Coronary artery (tissue), 2 donors: ENCODE data around the gene DPP7.

Experiments
- DNase-seq: peaks from one replicate; pipeline ENCODE4 v3.0.0-alpha.2; 2017; ENCODE audit warnings: low spot score
- H3K27ac ChIP-seq, 2 donors: fragments of 200-600 bp; sonication (generic); one replicate each; pipeline ENCODE4 v1.5.1; 2016 to 2019
- H3K4me3 ChIP-seq: fragments of 200-600 bp; sonication (generic); 2 replicates; pipeline ENCODE4 v1.5.1; 2016; ENCODE audit warnings: mild to moderate bottlenecking, moderate library complexity
- TF ChIP-seq, protein P1 (sequence below): fragments of 200-600 bp; sonication (generic); IDR thresholded peaks from one replicate; pipeline ENCODE4 v1.5.1; 2019; ENCODE audit warnings: antibody characterized with exemption

DPP7 gene

DNA sequence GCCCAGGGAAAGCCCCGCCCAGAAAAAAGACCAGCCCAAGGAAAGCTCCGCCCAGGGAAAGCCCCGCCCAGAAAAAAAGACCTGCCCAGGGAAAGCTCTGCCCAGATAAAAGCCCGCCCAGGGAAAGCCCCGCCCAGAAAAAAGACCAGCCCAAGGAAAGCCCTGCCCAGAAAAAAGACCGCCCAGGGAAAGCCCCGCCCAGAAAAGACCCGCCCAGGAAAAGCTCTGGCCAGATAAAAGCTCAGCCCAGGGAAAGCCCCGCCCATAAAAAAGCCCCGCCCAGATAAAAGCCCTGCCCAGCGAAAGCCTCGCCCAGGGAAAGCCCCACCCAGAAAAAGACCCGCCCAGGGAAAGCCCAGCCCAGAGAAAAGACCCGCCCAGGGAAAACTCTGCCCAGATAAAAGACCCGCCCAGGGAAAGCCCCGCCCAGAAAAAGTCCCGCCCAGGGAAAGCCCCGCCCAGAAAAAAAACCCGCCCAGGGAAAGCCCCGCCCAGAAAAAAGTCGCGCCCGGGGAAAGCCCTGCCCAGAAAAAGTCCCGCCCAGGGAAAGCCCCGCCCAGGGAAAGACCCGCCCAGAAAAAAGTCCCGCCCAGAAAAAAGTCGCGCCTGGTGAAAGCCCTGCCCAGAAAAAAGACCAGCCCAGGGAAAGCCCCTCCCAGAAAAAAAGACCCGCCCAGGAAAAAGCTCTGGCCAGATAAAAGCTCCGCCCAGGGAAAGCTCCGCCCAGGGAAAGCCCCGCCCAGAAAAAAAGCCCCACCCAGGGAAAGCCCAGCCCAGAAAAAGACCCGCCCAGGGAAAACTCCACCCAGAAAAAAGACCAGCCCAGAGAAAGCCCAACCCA, 36.3 kb upstream of the DPP7 start:
- Histone ChIP-seq H3K4me3 (no peak overlapping the region), H3K27ac (no peak overlapping the region)
- no peak for DNase-seq
- TF ChIP-seq, protein P1, sequence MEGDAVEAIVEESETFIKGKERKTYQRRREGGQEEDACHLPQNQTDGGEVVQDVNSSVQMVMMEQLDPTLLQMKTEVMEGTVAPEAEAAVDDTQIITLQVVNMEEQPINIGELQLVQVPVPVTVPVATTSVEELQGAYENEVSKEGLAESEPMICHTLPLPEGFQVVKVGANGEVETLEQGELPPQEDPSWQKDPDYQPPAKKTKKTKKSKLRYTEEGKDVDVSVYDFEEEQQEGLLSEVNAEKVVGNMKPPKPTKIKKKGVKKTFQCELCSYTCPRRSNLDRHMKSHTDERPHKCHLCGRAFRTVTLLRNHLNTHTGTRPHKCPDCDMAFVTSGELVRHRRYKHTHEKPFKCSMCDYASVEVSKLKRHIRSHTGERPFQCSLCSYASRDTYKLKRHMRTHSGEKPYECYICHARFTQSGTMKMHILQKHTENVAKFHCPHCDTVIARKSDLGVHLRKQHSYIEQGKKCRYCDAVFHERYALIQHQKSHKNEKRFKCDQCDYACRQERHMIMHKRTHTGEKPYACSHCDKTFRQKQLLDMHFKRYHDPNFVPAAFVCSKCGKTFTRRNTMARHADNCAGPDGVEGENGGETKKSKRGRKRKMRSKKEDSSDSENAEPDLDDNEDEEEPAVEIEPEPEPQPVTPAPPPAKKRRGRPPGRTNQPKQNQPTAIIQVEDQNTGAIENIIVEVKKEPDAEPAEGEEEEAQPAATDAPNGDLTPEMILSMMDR = no peak

DNA sequence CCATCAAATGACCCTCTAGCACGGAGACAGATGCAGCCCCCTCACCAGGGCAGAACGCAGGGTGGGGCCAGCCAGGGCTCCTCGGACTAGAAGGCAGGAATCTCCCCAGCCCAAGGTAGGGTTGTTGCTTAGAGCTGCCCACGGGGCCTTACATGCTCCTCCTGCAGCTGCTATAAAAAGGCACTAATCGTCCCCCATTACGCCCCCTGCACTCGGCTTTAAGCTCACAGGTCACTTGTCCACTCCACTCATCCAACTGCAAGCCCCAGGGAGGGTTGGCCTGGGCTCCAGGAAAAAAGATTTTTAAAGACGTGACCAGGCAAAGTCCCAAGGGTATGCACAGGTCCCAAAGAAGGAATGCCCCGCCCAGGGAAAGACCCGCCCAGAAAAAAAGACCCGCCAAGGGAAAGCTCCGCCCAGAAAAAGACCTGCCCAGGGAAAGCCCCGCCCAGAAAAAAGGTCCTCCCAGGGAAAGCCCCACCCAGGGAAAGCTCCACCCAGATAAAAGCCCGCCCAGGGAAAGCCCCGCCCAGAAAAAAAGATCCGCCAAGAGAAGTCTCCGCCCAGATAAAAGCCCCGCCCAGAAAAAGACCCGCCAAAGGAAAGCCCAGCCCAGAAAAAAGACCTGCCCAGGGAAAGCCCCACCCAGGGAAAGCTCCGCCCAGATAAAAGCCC, 35.5 kb upstream of the DPP7 start:
- TF ChIP-seq, protein P1 = no peak
- Histone ChIP-seq H3K27ac (no peak overlapping the region), H3K4me3 (no peak overlapping the region)
- no peak for DNase-seq

DNA sequence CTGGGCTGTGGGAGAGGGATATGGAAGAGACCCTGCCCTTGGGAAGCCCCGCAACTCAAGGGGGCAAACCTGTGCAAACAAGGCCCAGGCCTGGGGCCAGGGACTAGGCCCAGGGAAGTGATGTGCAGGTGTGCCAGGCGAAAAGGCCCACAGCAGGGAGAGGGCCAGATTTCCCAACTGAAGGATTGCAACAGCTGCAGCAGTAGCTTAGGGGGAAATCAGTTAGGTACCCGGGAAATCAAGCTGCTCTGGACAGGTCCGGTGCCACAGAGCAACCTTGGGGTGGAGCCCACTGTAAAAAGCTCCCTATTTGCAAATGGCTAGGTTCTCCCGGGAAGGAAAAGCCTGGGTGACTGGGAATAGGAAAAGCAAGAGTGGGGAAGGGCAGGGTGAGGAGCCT, 34.8 kb upstream of the DPP7 start:
- no peak overlapping the region for H3K4me3 ChIP-seq
- no peak for DNase-seq
- no peak overlapping the region for H3K27ac ChIP-seq
- TF ChIP-seq, protein P1 = no peak

DNA sequence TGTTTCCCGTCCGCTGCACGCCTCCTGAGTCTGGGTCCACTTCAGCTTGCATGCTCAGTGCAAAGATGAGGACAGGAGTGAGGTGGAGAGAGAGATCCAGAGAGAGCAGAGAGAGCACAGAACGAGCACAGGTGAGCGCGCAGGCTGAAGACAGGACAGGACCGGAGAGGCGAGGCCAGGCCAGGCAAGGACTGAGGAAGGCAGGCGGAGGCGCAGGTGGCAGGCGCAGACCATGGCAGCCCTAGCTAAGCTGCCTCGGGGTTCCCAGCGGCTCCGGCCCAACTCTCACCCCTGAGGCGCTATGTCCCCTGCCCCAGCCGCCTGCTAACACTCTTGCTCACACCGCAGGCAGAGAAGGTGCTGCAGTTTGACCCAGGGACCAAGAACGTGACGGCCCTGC, 34.1 kb upstream of the DPP7 start:
- Histone ChIP-seq H3K27ac (no peak overlapping the region), H3K4me3 (no peak overlapping the region)
- TF ChIP-seq, protein P1 = no peak
- no peak for DNase-seq

DNA sequence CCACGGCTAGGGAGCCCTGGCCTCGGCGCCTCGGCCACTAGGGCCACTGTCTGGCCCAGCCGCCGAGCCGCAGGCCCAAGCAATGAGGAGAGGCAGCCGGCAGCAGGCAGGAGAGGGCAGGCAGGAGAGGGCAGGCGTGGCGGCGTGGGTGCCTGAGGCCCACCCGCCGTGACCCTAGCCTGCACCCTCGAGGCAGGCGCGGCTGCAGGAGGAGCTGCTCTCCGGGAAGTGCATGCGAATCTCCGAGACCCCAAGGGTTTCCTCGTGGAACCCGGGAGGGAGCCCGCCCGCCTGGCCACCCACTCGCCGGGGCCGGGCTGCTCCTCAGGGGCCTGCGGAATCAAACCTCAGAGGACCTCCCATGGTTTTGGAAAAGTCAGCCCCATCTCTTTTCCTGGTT, 33.7 kb upstream of the DPP7 start:
- Histone ChIP-seq H3K27ac (no peak overlapping the region), H3K4me3 (no peak overlapping the region)
- TF ChIP-seq, protein P1 = no peak
- no peak for DNase-seq

DNA sequence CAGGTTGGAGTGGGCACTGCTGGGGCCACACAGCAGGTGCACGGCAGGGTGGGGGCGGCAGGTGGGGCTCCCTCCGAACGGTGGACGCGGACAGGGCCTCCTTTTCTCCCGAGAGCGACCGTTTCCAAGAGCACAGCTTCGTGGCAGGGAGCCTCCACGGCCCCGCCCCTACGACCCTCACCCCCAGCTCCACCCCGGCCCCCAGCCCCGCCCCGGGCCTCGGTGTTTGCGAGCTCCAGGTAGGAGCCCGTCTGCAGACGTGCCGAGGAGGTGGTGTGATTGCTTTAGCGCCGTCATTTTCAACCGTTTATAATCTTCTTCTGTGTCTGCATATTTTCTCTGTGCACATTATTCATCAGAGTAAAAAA, 33.2 kb upstream of the DPP7 start:
- no peak overlapping the region for H3K4me3 ChIP-seq
- DNase-seq = no peak
- TF ChIP-seq, protein P1 = no peak

More for the DNA sequence above, 33.2 kb upstream of the DPP7 start:
- H3K27ac ChIP-seq = no peak overlapping the region
